Stimulated activated CD8-positive, alpha-beta memory T cell treated with anti-CD3 and anti-CD28 coated beads, Interleukin-7, amount 100 ng/mL, for 24 hours (primary cell): ENCODE results near the gene POTEF.
"Not testable (repeated sequence)": the region's sequence is repeated elsewhere in the genome, so short reads cannot be mapped to it uniquely, and the experiment has no call there.

Experiments
- DNase-seq: peaks from one replicate; pipeline ENCODE4 v3.0.0-alpha.2; 2020; ENCODE audit warnings: low read depth

Gene POTEF

DNA sequence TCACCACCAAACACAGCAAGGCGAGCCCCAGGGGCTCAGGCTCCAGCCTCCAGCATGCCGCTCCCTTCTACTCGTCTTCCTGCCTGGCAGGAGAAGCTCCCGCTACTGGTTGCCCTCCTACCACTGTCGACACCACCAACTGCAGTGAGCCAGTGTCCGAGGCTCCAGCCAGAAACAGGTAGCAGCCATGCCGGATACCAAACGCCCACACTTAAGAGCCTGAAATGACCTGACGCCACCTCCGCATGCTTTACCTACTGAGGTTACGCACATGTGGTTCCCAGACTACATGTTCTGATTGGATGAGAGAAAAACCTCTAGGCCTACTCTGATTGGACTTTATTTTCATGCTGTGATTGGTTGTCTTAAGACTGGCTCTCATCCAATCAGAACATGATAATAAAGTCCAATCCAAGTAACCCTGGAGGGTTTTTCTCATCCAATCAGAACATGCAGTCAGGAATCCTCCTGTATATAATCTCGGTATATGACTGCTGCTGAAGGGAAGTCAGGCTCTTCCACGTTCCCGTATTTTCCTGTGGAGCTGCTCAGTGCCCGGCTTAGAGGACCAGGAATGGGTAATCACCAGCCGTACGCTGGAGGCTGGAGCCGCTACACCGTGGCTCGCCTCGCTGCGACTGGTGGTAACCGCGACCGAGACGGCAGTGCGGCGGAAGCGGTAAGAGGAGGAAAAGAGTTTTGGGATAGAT is at the start of gene POTEF:
TSS of gene POTEF (minus strand) at position 103 of the 710 bp plus-strand sequence. CDS start 8,707 bp downstream, outside the sequence.
- not testable (repeated sequence) for DNase-seq

DNA sequence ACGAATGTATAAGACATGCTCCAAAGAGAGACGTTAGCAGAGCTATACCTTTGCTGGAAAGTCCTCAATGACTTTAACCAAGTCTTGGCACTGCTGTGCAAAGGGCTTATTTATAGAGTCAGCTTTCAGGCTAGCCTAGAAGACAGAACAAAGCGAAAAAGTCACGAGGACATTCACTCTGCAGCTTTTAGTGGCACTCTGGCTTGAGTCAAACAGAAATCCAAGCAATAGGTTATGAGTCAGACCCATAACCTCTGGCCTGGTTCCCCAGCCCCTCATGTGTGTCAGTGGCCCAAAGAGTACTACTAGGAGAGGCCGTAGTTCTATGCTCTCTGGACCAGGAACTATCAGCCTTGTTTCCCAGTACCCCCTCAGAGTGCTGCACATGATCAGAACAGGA is 45.8 kb upstream of the POTEF start:
- DNase-seq, result not testable (repeated sequence)

DNA sequence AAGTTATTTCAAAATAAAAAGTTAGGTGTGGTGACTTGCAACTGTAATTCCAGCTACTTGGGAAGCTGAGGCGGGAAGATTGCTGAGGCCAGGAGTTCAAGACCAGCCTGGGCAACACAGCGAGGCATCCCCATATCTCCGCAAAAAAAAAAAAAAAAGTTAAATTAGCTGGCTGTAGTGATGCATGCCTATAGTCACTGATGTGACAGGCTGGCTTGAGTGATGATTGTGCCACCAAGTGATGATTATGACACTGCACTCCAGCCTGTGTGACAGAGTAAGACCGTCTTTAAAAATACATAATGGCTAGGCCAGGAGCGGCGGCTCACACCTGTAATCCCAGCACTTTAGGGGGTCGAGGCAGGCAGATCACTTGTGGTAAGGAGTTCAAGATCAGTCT is 40.9 kb upstream of the POTEF start:
- DNase-seq, result no peak

DNA sequence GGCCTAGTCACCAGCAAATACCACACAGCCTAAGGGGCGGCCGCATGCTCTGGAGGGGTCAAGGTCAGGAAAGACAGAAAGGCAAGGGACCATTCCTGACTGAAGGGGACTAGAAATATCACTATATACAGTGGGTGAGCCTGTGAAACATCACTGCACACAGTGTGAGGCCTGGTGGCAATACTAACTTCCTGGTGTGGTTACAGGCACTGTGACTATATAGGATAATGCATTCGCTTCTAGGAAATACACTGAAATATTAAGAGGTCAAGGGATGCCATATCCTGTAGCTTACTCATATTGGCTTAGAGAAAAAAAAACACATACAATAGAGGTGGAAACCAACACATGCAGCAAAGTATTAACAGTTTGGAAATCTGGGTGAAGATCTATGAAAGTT is 40.1 kb upstream of the POTEF start:
- DNase-seq, result not testable (repeated sequence)

DNA sequence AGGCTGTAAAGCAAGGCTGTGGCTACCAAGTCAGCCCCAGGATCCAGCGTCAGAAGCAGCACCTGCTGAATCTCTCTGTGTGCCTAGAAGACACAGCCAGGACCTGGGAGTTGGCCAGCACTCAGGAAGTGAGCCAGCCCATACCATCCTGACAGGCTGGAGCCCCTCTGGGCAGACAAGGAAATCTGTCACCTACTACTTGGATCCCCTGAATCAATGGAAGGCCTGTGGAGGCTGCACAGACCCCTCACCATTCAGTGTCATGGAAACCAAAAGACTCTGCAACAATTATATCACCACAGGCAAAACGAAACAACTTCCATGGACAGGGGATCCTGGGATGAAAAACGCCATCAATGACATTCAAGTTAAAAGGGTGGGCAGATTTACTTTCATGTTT is 37.6 kb upstream of the POTEF start:
- not testable (repeated sequence) for DNase-seq

DNA sequence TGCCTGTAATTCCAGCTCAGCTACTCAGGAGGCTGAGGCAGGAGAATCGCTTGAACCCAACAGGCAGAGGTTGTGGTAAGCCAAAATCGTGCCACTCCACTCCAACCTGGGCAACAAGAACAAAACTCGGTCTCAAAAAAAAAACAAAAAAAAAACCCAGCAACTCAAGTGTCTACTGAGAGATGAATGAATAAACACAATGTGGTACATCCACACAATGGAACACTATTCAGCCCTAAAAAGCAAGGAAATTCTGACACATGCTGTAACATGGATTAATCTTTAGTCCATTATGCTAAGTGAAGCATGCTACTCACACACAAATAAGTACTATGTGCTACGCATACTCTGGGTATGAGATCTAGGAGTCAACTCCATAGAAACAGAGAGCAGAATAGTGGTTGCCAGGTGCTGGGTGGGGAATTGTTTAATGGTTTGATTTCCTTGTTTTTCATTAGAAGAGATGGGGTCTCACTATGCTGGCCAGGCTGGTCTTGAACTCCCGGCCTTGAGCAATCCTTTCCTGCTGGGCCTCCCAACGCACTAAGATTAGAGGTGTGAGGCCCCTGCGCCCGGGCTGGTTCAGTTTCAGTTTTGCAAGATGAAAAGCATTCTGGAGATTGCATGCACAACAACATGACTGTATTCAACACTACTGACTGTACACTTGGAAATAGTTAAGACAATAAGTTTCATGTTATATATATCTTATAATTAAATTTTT is 36.4 kb upstream of the POTEF start:
- no peak for DNase-seq

DNA sequence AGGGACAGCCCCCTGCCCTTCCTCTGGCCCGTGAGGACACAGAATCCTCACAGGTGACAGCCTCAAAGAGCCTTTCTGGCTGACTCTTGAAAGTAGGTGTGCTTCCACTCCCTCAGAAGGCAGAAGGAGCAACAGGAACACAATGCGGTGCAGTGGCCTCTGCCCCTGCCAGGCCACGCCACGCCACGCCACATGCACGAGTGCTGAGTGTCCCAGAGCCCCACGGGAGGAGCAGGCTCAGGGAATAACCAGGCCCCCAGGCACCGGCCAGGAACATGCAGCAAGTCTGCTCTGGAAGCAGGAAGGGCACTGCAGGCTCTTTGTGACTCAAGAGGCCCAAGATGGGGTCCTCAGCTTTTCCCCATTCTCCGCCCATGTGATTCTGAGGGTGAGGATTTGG is 33.9 kb upstream of the POTEF start:
- DNase-seq, result no peak

DNA sequence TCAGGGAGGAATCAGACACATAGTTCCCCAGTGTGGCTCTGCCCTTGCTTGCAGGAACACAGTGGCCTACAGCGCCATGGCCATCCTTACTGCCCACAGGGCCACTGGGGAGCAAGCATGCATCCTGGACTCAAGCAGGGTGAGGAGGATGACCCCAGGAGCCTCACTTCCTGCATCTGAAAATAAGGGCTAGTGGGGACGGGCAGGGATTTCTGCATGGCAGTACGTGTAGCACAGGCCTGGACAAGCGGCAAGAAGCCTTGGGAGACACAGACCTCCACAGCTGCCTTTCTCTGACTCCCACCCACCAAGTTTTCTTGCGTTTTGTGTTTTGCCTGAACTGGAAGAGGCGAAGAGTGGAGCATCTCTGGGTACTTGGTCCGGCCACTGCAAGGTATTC is 33.5 kb upstream of the POTEF start:
- DNase-seq, result not testable (repeated sequence)

DNA sequence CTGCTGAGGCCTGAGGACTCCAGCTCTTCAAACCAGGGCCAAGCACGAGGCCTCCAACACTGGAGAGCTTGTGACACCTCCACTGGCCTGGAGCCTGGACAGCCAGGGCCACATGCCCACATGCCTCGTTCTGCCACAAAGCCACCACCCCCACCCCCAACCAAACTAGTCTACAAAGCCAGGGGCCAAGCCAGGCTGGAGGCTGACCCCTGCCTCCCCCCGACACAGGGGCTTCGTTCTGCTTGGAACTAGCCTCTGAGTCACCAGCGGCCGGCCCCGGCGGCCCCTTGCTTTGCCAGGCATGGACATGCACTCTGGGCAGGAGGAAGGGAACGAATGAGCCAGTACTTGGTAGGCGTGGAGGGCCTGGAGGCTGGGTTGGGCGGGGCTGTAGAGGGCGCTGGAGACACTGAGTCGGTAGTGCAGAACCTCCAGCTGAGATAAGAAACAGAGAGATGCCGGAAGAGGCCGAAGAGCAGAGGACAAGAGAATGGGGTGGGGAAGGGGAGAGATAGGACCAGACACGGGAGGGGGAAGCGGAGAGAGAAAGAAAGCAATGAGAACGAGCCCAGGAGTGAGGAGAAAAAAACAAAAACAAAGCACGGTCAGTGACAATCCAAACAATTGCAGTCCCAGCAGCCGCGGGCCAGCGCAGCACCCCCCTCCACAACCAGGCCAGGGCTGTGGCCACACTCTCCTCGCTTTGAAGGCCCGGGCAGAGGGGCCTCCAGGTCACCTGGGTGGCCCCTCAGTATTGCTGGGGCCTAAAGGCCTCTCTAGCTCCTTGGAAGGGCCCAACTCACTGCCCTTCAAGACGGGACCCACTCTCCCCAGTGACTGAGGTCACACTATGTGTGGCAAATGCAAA is 32.0 kb upstream of the POTEF start:
- not testable (repeated sequence) for DNase-seq

DNA sequence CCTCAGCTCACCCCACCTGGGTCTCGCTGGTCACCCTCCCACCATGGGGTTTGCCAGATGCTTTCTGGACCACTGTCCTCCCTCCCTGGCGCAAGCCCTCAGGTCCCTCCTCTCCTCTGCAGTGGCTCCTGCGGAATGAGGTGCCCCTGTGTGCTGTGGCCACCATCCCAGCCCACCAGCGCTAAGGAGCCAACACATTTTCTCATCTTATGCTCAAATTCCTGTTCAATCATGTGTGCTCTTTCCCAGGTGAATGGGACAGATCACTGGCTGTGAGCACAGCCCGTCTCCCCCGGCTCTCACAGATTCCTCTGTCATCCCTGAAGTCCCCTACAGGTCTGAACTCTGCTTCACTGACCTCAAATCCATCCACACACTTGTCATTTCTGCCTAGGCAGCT is 31.1 kb upstream of the POTEF start:
- no peak for DNase-seq

DNA sequence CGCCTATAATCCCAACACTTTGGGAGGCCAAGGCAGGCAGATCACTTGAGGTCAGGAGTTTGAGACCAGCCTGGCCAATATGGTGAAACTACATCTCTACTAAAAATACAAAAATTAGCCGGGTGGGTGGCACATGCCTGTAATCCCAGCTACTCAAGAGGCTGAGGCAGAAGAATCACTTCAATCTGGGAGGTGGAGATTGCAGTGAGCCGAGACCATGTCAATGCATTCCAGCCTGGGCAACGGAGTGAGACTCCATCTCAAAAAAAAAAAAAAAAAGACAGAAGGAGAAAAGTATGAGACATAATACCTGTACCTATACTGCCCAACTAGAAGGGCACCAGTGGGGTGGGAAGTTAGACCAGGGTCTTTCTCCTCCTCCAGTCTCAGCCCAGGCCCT is 30.4 kb upstream of the POTEF start:
- DNase-seq, result not testable (repeated sequence)

DNA sequence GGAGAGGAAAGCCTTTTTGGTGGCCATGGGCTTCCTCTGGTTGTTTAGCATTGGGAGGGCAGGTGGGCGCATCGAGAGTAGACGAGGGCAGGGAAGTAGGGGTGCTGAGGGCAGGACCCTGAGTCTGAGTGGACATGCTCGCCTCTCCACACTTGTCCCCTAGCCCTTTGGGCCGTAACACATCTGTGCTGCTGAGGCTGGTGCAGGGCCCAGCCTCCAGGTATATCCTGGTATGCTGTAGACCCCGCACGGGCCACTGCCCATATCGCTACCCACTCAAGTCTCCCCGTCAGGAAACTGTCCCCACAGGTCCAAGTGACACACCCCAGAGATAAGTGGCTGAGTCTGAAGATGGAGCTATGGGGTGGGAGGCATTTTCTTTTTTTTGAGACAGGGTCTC is 29.6 kb upstream of the POTEF start:
- DNase-seq, result no peak

DNA sequence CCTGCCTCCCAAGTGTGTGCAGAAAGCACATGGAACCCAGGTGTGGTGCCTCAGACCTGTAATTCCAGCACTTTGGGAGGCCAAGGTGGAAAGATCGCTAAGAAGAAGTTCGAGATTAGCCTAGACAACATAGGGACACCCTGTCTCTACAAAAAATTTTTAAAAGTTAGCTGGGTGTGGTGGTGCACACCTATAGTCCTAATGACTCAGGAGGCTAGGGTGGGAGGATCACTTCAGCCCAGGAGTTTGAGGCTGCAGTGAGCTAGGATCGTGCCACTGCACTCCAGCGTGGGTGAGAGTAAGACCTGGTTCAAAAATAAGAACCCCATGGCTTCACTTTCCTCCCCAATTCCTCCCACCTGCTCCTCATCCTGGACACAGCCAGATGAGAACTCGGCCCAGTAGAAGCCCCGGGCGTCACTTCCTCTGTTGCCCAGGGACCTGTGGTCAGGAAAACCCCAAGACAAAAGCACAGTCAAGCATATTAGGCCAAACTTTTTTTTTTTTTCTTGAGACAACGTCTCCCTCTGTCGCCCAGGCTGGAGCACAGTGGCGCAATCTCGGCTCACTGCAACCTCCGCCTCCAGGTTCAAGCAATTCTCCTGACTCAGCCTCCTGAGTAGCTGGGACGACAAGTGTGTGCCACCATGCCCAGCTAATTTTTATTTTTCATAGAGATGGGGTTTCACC is 28.9 kb upstream of the POTEF start:
- not testable (repeated sequence) for DNase-seq

DNA sequence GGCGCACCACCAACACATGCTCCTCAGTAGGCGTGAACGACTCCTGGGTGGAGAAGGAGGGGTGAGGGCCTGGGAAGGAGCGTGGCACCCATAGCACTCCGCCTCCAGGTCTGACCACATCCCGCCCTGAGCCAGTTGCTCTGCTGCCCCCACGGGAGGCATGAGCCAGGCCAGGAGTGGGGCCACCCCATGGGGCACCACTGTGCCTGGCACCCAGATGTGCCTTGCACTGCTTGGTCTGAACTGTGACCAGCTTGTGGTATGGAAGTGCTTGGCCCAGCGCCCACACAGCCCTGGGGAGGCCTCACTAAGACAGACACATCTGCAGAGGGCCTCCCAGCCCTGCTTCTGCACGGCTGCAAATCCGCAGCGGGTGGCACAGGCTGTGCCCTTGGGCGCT is 28.3 kb upstream of the POTEF start:
- not testable (repeated sequence) for DNase-seq

DNA sequence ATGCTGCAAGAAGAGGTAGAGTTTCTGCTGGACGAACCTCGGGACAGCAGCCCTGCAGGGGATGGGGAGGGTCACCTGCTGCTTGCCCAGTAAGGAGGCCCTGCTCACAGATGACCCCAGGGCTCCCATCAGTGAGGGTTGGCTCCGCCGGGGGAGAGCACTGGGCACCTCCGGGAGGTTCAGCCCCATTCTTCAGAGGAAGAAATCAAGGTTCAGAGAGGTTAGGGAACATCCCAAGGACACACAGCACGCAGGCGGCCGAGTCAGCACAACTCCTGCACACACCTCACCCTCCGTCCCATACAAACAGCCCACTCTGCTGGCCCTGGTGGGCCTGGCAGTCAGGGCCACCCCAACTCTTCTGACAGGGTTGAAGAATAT is 27.6 kb upstream of the POTEF start:
- DNase-seq, result no peak

DNA sequence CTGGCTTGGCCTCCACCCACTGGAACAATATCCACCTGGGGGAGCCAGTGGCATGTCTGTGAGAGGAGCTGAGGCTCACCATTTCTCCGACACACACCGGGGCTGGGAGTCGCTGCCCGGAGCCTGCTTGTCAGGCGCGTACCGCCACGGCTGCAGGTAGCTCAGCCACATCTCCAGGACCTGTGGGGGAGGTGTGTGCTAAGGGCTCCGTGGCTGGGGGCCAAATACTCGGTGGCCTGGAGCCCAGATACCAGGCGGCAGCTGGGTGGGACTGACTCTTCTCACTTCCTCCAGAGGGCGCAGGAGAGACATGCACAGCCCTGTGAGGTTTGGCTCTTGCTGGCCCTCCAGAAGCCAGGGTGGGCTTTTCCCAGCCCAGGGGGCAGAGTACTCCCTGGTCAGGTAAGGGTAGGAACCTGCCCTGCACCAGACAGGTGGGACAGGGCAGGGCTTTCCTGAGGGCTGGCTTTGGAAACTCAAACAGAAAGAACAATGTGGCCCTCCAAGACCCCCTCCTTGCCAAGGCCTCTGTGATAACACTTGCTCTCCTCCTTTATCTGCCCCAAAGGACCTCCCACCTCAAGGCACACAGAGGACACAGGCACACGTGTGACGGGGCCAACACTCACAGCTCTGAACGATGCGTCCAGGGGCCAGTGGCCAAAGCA is 27.1 kb upstream of the POTEF start:
- not testable (repeated sequence) for DNase-seq

DNA sequence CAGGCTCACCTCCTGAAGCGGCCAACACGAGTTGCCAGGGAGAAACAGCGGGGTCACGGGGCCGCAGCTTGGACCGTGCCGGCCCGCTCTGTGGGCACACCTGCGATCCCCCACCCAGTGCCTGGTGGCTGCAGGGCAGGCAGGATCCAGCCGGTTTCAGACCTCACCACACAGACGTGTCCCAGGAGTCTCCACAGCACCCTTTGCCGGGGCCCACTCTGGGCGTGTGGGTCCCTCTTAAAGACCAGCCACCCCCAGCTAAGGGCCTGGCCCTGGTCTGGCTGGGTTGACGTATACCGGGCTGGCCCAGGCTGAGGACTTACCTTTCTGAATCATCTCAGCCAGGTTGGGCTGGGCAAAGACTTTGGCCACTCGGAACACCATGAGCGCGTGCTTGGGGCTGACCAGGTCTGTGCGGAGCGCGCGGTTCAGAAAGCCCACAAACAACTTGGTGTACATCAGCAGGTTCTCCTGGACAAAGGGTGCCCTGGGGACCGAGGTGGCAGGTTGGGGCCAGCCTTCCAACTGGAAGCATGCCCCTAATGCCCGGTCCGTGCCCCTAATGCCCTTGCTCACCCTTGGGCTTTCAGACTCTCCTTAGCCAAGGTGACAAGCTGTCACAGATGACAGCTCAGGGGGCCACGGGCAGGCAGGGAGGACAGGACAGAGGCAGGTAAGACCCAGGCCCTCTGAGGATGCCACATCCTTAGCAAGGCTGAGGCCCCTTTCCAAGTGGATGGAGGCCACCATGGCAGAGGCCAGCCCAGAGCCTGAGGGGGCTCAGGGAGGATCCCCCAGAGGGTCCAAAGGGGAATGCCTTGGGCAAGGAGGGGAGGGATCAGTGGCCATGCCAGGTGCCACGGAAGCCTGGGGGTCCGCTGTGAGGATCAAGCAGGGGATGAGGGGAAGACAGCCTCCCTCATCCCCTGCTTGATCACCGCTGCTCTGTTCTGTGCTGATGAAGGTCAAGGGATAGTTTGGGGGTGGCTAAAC is 26.0 kb upstream of the POTEF start:
- no peak for DNase-seq

DNA sequence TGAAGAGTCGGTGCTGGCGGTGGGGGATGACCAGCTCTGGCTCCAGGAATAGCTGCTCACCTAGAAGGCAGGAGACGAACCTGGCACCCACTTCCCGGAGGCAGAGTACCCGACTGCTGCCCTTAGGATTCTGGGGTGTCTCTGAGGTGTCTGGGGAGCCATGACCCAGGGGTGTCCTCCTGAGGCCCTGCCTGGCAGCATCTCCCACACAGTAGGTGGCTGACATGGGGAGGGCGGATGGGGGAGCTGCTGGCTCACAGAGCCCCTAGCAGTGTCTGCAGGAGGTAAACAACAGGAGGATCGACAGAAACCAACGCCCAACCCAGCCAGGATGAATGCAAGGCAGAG is 25.4 kb upstream of the POTEF start:
- not testable (repeated sequence) for DNase-seq

DNA sequence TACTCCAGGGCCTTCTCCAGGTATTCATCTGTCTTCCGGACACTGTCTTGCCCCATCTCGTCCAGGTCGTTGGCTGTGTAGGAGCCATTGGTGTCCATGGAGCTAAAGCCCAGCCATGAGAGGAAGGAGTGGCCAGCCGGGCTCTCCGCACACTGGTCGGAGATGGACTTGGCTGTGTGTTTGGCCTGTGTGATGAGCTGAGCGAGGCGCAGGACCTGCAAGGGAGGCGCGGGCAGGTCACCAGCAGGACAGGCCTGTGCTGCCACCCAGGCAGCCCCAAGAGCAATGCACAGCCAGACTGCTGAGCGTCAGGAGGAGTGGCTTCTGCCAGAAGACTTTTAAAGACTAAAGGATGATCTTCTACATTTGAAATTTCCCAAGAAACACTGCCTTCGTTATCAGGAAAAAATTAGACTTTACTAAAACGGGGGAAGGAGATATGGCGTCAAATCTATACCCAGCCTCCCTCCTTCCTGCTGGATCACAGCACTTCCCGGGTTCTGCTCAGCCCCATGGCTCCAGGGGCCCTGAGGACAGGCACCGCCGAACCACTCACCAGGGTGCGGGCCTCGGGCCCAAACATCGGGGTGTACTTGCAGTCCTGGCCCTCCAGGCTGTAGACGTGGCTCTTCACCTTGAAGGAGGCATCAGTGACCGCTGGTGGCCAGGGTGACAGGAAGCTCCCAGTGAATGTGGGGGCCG is 24.9 kb upstream of the POTEF start:
- DNase-seq, result not testable (repeated sequence)
